SK-N-SH treated with all-trans-retinoic acid at 6 μM for 48 hours (cell line): ENCODE data around the gene PRSS3.
"Not testable (repeated sequence)": the region's sequence is repeated elsewhere in the genome, so short reads cannot be mapped to it uniquely, and the experiment has no call there.

Experiments
- ARNTL ChIP-seq: fragments of 450-650 bp; formaldehyde crosslinking; IDR thresholded peaks from 2 replicates; pipeline ENCODE4 v1.5.0; 2020; ENCODE audit warnings: low read depth, mild to moderate bottlenecking, moderate library complexity, borderline replicate concordance
- CREB5 ChIP-seq: fragments of 250-450 bp; sonication (Bioruptor Pico); IDR thresholded peaks from 2 replicates; pipeline ENCODE4 v1.5.1; 2020; ENCODE audit warnings: low read depth, mild to moderate bottlenecking, moderate library complexity
- ESRRG ChIP-seq: fragments of 250-450 bp; sonication (Bioruptor Pico); IDR thresholded peaks from 2 replicates; pipeline ENCODE4 v1.6.1; 2021; ENCODE audit warnings: mild to moderate bottlenecking
- OSR1 ChIP-seq: fragments of 250-450 bp; sonication (Bioruptor Pico); IDR thresholded peaks from 2 replicates; pipeline ENCODE4 v1.8.0; 2022; ENCODE audit warnings: moderate library complexity, mild to moderate bottlenecking, inconsistent platforms
- PATZ1 ChIP-seq: fragments of 250-450 bp; sonication (Bioruptor Pico); IDR thresholded peaks from 2 replicates; pipeline ENCODE4 v1.8.0; 2020; ENCODE audit warnings: mild to moderate bottlenecking, moderate library complexity, borderline replicate concordance
- RARB ChIP-seq: fragments of 250-450 bp; sonication (Bioruptor Pico); IDR thresholded peaks from 2 replicates; pipeline ENCODE4 v1.8.0; 2021; ENCODE audit warnings: mild to moderate bottlenecking, moderate library complexity
- TCF4 ChIP-seq: fragments of 250-450 bp; sonication (Bioruptor Pico); IDR thresholded peaks from 2 replicates; pipeline ENCODE4 v1.8.0; 2021; ENCODE audit warnings: mild to moderate bottlenecking, moderate library complexity, borderline replicate concordance
- TOX ChIP-seq: fragments of 250-450 bp; sonication (Bioruptor Pico); IDR thresholded peaks from 2 replicates; pipeline ENCODE4 v1.8.0; 2021; ENCODE audit warnings: mild to moderate bottlenecking, moderate library complexity, borderline replicate concordance
- TSHZ2 ChIP-seq: fragments of 250-450 bp; sonication (Bioruptor Pico); IDR thresholded peaks from 2 replicates; pipeline ENCODE4 v1.5.0; 2020; ENCODE audit warnings: mild to moderate bottlenecking, moderate library complexity
- ZC3H10 ChIP-seq: fragments of 250-450 bp; sonication (Bioruptor Pico); IDR thresholded peaks from 2 replicates; pipeline ENCODE4 v1.5.1; 2021; ENCODE audit warnings: mild to moderate bottlenecking, moderate library complexity
- ZFP3 ChIP-seq: fragments of 250-450 bp; sonication (Bioruptor Pico); IDR thresholded peaks from 2 replicates; pipeline ENCODE4 v1.5.0; 2020; ENCODE audit warnings: mild to moderate bottlenecking, moderate library complexity
- ZFP30 ChIP-seq: fragments of 450-650 bp; formaldehyde crosslinking; IDR thresholded peaks from 2 replicates; pipeline ENCODE4 v1.5.0; 2022; ENCODE audit warnings: mild to moderate bottlenecking, moderate library complexity
- ZNF70 ChIP-seq: fragments of 450-650 bp; formaldehyde crosslinking; IDR thresholded peaks from 2 replicates; pipeline ENCODE4 v1.5.0; 2020; ENCODE audit warnings: mild to moderate bottlenecking, moderate library complexity

- TF ChIP-seq ZFP30, ZNF70, PATZ1, ARNTL, TOX, OSR1, ZC3H10, TCF4, ZFP3, CREB5, TSHZ2, ESRRG, RARB (CRISPR knock-in tag): not testable (repeated sequence)
Measured at GRCh38 chr9:33749305-33749654, 46.1 kb upstream of the PRSS3 start.
